Astrocyte of the spinal cord (primary cell): ENCODE results near the gene NTNG1.

ENCODE experiments used
- DNase-seq: peaks from one replicate; pipeline ENCODE4 v3.0.0; 2011; ENCODE audit warnings: low read depth, low spot score
- H3K4me3 ChIP-seq: 2 replicates; pipeline ENCODE4 v1.5.1; 2011; ENCODE audit warnings: low read depth, mild to moderate bottlenecking, low read length, moderate library complexity
- in situ Hi-C: cut with HindIII; loops from 2 replicates; pipeline ENCODE4 v1.10.0; 2017; ENCODE audit warnings: low sequenced_read_pairs
- TF ChIP-seq, protein P1 (sequence below): IDR thresholded peaks from 2 replicates; pipeline ENCODE4 v1.5.1; 2012; ENCODE audit warnings: low read depth, mild to moderate bottlenecking, low read length, inconsistent platforms

Gene NTNG1

GRCh38 chr1:107132780-107133179 lies 8.1 kb upstream of the NTNG1 start:
- no peak for DNase-seq
- TF ChIP-seq, protein P1, sequence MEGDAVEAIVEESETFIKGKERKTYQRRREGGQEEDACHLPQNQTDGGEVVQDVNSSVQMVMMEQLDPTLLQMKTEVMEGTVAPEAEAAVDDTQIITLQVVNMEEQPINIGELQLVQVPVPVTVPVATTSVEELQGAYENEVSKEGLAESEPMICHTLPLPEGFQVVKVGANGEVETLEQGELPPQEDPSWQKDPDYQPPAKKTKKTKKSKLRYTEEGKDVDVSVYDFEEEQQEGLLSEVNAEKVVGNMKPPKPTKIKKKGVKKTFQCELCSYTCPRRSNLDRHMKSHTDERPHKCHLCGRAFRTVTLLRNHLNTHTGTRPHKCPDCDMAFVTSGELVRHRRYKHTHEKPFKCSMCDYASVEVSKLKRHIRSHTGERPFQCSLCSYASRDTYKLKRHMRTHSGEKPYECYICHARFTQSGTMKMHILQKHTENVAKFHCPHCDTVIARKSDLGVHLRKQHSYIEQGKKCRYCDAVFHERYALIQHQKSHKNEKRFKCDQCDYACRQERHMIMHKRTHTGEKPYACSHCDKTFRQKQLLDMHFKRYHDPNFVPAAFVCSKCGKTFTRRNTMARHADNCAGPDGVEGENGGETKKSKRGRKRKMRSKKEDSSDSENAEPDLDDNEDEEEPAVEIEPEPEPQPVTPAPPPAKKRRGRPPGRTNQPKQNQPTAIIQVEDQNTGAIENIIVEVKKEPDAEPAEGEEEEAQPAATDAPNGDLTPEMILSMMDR = no peak

GRCh38 chr1:107135463-107135862 lies 5.4 kb upstream of the NTNG1 start:
- TF ChIP-seq, protein P1 = no peak
- DNase-seq = peak; percentile 62
- in situ Hi-C loops = no loop called here
- H3K4me3 ChIP-seq = no peak overlapping the region

More at GRCh38 chr1:107132780-107133179, 8.1 kb upstream of the NTNG1 start:
- no peak overlapping the region for H3K4me3 ChIP-seq
- in situ Hi-C loops = no loop called here

DNA sequence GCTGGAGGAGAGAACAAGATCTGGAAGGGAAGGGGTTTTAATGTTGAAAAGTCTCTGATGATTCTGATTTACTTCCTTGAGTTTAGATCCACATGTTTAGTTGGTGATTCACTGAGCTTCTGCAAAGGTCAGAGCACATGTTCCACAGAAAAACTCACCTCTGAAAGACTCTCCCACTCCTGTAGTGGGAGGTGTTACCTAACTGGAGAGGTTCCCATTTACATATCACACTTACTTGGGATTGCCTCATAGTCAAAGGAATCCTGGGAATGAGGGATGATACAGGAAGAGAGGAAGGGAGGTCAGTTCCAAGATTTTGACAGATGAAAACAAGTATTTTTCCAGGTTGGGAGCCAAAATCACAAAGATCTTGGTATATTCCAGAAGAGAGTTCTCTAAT lies 2.7 kb upstream of the NTNG1 start:
- H3K4me3 ChIP-seq = no peak overlapping the region
- in situ Hi-C loops = no loop called here
- DNase-seq = no peak
- TF ChIP-seq, protein P1 = no peak

GRCh38 chr1:107138767-107139445 lies 1.9 kb upstream of the NTNG1 start:
- peak; percentile 66 for DNase-seq
- in situ Hi-C loops = no loop called here
- TF ChIP-seq, protein P1 = no peak
- no peak overlapping the region for H3K4me3 ChIP-seq

GRCh38 chr1:107139833-107140702 lies 771 bp upstream of the NTNG1 start:
- peak overlapping the region; percentile 61 for H3K4me3 ChIP-seq
- in situ Hi-C loops = no loop called here
- DNase-seq = peak; percentile 78
- TF ChIP-seq, protein P1 = no peak

DNA sequence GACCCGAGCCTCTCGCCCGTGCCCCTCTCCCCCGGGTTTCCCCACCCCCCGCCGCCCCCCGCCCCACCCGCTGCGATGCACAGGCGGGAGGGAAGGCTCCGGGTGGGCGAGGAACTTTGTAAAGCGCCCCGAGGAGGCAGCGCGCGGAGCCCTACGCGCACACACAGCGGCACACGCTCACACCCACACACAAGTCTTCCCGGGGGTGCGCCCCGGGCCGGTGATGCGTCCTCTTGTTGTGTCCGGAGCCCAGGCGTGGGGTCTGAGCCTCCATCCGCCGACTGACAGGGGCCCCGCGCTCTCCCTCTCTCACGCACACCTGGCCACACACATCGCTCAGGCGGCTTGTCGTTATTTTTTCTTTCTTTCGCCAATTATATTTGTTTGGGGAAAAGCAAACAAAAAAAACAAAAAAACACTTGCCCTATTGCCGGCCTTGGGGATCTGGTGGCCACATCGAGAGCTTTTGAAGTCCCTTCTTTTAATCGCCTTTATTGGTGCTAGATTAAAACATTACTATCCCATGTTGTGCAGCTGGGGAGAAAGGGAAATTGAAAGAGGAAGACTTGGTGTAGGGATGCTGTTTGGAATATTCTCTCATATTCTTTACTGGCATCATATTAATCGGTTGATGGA lies 770 bp downstream of the NTNG1 start:
- H3K4me3 ChIP-seq = peak overlapping the region; percentile 61
- in situ Hi-C loops = no loop called here
- TF ChIP-seq, protein P1 = no peak
- no peak for DNase-seq
